Dermis microvascular lymphatic vessel endothelial cell (primary cell): ENCODE measurements around the gene GLA. TPM values are rescaled to one million over a fixed set of nuclear protein-coding genes. Genes with fewer than 3 reads are reported as not detected.

Experiments used
- DNase-seq, 2 donors: peaks; one replicate each; pipeline versions ENCODE4 v3.0.0 to v3.0.0-alpha.2; 2010; ENCODE audit warnings: low read depth in 2 of 2
- total RNA-seq: library from RNA; depleted of rRNA; stranded (reverse); fragments of >200 nt; gene quantifications from 2 replicates; pipeline ENCODE4 v1.2.1, GENCODE V29; 2014

The GLA gene
- total RNA-seq, 1 donor from 2014 or later, result 24.4 TPM

- DNase-seq, result peak in 1 of 2 donors; percentile 63
Observed at GRCh38 chrX:101397779-101398178, 9.9 kb downstream of the GLA start.

GRCh38 chrX:101395789-101396188, 11.9 kb downstream of the GLA start:
- DNase-seq, result no peak

- no peak for DNase-seq
Observed at GRCh38 chrX:101394372-101394771, 13.4 kb downstream of the GLA start.

- DNase-seq, result no peak
Observed at GRCh38 chrX:101393530-101394305, 14.0 kb downstream of the GLA start.

- no peak for DNase-seq
Observed at GRCh38 chrX:101391831-101392230, 15.9 kb downstream of the GLA start.

- peak; percentile 81 to 90 for DNase-seq
Observed at GRCh38 chrX:101390664-101391525, 16.8 kb downstream of the GLA start, which contains the start of gene RPL36A. RPL36A (plus strand) TSS chrX:101391011; CDS start chrX:101391044, 33 bp downstream.

- no peak for DNase-seq
Observed at GRCh38 chrX:101388604-101389003, 19.1 kb downstream of the GLA start.

GRCh38 chrX:101386542-101386885, 21.2 kb downstream of the GLA start:
- no peak for DNase-seq

GRCh38 chrX:101385795-101386541, 21.8 kb downstream of the GLA start, which contains the start of gene BTK:
BTK (minus strand) TSS chrX:101386191; CDS start chrX:101375284, 10,907 bp downstream.
- no peak for DNase-seq

GRCh38 chrX:101385026-101385684, 22.6 kb downstream of the GLA start:
- no peak for DNase-seq

- DNase-seq, result no peak
Observed at GRCh38 chrX:101383679-101384205, 24.0 kb downstream of the GLA start.

- no peak for DNase-seq
Observed at GRCh38 chrX:101377547-101377946, 30.2 kb downstream of the GLA start.

- DNase-seq, result no peak
Observed at GRCh38 chrX:101370888-101371504, 36.7 kb downstream of the GLA start.

- DNase-seq, result no peak
Observed at GRCh38 chrX:101369687-101370086, 38.0 kb downstream of the GLA start.

GRCh38 chrX:101368800-101369199, 38.9 kb downstream of the GLA start:
- peak; percentile 7 to 9 for DNase-seq

GRCh38 chrX:101365301-101365795, 42.4 kb downstream of the GLA start:
- no peak for DNase-seq

GRCh38 chrX:101362757-101363156, 45.0 kb downstream of the GLA start:
- DNase-seq, result no peak

GRCh38 chrX:101362116-101362515, 45.6 kb downstream of the GLA start:
- no peak for DNase-seq

- no peak for DNase-seq
Observed at GRCh38 chrX:101360390-101360789, 47.3 kb downstream of the GLA start.

GRCh38 chrX:101359966-101360365, 47.8 kb downstream of the GLA start:
- no peak for DNase-seq
